ENCODE data around the gene PDCL2.
"Not testable (repeated sequence)": the region's sequence is repeated elsewhere in the genome, so short reads cannot be mapped to it uniquely, and the experiment has no call there.

PDCL2 gene

GRCh38 chr4:55560096-55560495, 31.9 kb downstream of the PDCL2 start:
- H3K36me3 Mint-ChIP-seq (ENCODE audit: low read depth): peaks cover 4% of the 10 kb centered on the region
- peaks cover 4% of the 10 kb centered on the region for H3K9me3 Mint-ChIP-seq
- peaks cover 15% of the 10 kb centered on the region for H3K4me1 Mint-ChIP-seq
- no peak overlapping the region for H3K4me3 Mint-ChIP-seq
- H3K27me3 Mint-ChIP-seq: peaks cover 19% of the 10 kb centered on the region
- ATAC-seq: no peak
- H3K27ac Mint-ChIP-seq: no peak overlapping the region
- DNase-seq: no peak

- Mint-ChIP-seq H3K27ac (no peak overlapping the region), H3K9me3 (peaks cover 4% of the 10 kb centered on the region), H3K4me3 (no peak overlapping the region), H3K27me3 (peaks cover 20% of the 10 kb centered on the region), H3K4me1 (peaks cover 17% of the 10 kb centered on the region), H3K36me3 (ENCODE audit: low read depth) (peaks cover 4% of the 10 kb centered on the region)
- ATAC-seq: no peak
- DNase-seq: no peak
Observed at GRCh38 chr4:55554453-55555030, 37.5 kb downstream of the PDCL2 start.

GRCh38 chr4:55553441-55554201, 38.4 kb downstream of the PDCL2 start:
- peaks cover 25% of the 10 kb centered on the region for H3K4me1 Mint-ChIP-seq
- peaks cover 4% of the 10 kb centered on the region for H3K36me3 Mint-ChIP-seq (ENCODE audit: low read depth)
- no peak overlapping the region for H3K27ac Mint-ChIP-seq
- H3K9me3 Mint-ChIP-seq: peaks cover 4% of the 10 kb centered on the region
- peaks cover 17% of the 10 kb centered on the region for H3K27me3 Mint-ChIP-seq
- no peak overlapping the region for H3K4me3 Mint-ChIP-seq
- DNase-seq (no peak), ATAC-seq (peak; percentile 37)

- not testable (repeated sequence) for H3K27me3 Mint-ChIP-seq; H3K36me3 Mint-ChIP-seq (ENCODE audit: low read depth); DNase-seq; ATAC-seq; H3K27ac Mint-ChIP-seq; H3K4me3 Mint-ChIP-seq; H3K9me3 Mint-ChIP-seq
- peaks cover 39% of the 10 kb centered on the region for H3K4me1 Mint-ChIP-seq
Observed at GRCh38 chr4:55551964-55552363, 40.1 kb downstream of the PDCL2 start.

- Mint-ChIP-seq H3K4me1 (peaks cover 42% of the 10 kb centered on the region), H3K9me3 (no peaks in the 10 kb centered on the region), H3K36me3 (ENCODE audit: low read depth) (no peaks in the 10 kb centered on the region), H3K27me3 (peaks cover 4% of the 10 kb centered on the region), H3K4me3 (peak overlapping the region; percentile 5), H3K27ac (peak overlapping the region; percentile 85)
- DNase-seq (no peak), ATAC-seq (peak; percentile 57)
Observed at GRCh38 chr4:55549888-55550287, 42.2 kb downstream of the PDCL2 start.

- DNase-seq (no peak), ATAC-seq (no peak)
- no peaks in the 10 kb centered on the region for H3K9me3 Mint-ChIP-seq
- no peaks in the 10 kb centered on the region for H3K36me3 Mint-ChIP-seq (ENCODE audit: low read depth)
- H3K4me1 Mint-ChIP-seq: peaks cover 58% of the 10 kb centered on the region
- H3K27ac Mint-ChIP-seq: peak overlapping the region; percentile 42
- H3K4me3 Mint-ChIP-seq: peak overlapping the region; percentile 87
- peaks cover 2% of the 10 kb centered on the region for H3K27me3 Mint-ChIP-seq
Observed at GRCh38 chr4:55547918-55548317, 44.1 kb downstream of the PDCL2 start.

GRCh38 chr4:55547466-55547770, 44.6 kb downstream of the PDCL2 start:
- no peak for ATAC-seq
- H3K4me3 Mint-ChIP-seq: peak overlapping the region; percentile 87

GRCh38 chr4:55546756-55547465, 45.1 kb downstream of the PDCL2 start, which contains the start of gene CLOCK:
Gene CLOCK (minus strand): TSS chr4:55546909. CDS start chr4:55482785, 64,124 bp downstream.
- Mint-ChIP-seq H3K9me3 (no peaks in the 10 kb centered on the region), H3K4me3 (peak within 1 kb of the TSS; percentile 87), H3K27me3 (peaks cover 2% of the 10 kb centered on the region), H3K4me1 (peaks cover 61% of the 10 kb centered on the region), H3K36me3 (ENCODE audit: low read depth) (no peaks in the 10 kb centered on the region), H3K27ac (peak within 1 kb of the TSS; percentile 87)
- DNase-seq (peak; percentile 85), ATAC-seq (peak; percentile 70)

More at GRCh38 chr4:55547466-55547770, 44.6 kb downstream of the PDCL2 start:
- Mint-ChIP-seq H3K36me3 (ENCODE audit: low read depth) (no peaks in the 10 kb centered on the region), H3K9me3 (no peaks in the 10 kb centered on the region), H3K27me3 (peaks cover 2% of the 10 kb centered on the region), H3K4me1 (peaks cover 59% of the 10 kb centered on the region), H3K27ac (peak overlapping the region; percentile 73)
- DNase-seq: no peak

GRCh38 chr4:55546506-55546755, 45.6 kb downstream of the PDCL2 start:
- no peak for DNase-seq
- Mint-ChIP-seq H3K4me3 (peak overlapping the region; percentile 87), H3K4me1 (peaks cover 66% of the 10 kb centered on the region), H3K27ac (peak overlapping the region; percentile 73), H3K36me3 (ENCODE audit: low read depth) (no peaks in the 10 kb centered on the region), H3K9me3 (no peaks in the 10 kb centered on the region), H3K27me3 (peaks cover 2% of the 10 kb centered on the region)
- ATAC-seq: peak; percentile 51

GRCh38 chr4:55545641-55546505, 46.2 kb downstream of the PDCL2 start:
- H3K9me3 Mint-ChIP-seq: no peaks in the 10 kb centered on the region
- H3K4me3 Mint-ChIP-seq: peak overlapping the region; percentile 87
- peaks cover 2% of the 10 kb centered on the region for H3K27me3 Mint-ChIP-seq
- peak; percentile 47 for ATAC-seq
- peak overlapping the region; percentile 87 for H3K27ac Mint-ChIP-seq
- H3K4me1 Mint-ChIP-seq: peaks cover 66% of the 10 kb centered on the region
- peak; percentile 69 for DNase-seq
- no peaks in the 10 kb centered on the region for H3K36me3 Mint-ChIP-seq (ENCODE audit: low read depth)

- Mint-ChIP-seq H3K4me1 (peaks cover 65% of the 10 kb centered on the region), H3K36me3 (ENCODE audit: low read depth) (no peaks in the 10 kb centered on the region), H3K9me3 (no peaks in the 10 kb centered on the region), H3K4me3 (peak overlapping the region; percentile 87), H3K27ac (peak overlapping the region; percentile 87), H3K27me3 (no peaks in the 10 kb centered on the region)
- no peak for DNase-seq
- ATAC-seq: no peak
Observed at GRCh38 chr4:55545151-55545550, 46.9 kb downstream of the PDCL2 start.

GRCh38 chr4:55543858-55544257, 48.2 kb downstream of the PDCL2 start:
- ATAC-seq (no peak), DNase-seq (no peak)
- H3K4me3 Mint-ChIP-seq: peak overlapping the region; percentile 87

GRCh38 chr4:55540271-55540670, 51.8 kb downstream of the PDCL2 start:
- H3K4me3 Mint-ChIP-seq: no peak overlapping the region
- ATAC-seq: no peak
- peaks cover 4% of the 10 kb centered on the region for H3K36me3 Mint-ChIP-seq (ENCODE audit: low read depth)
- no peak overlapping the region for H3K27ac Mint-ChIP-seq
- DNase-seq: no peak
- peaks cover 52% of the 10 kb centered on the region for H3K4me1 Mint-ChIP-seq
- H3K27me3 Mint-ChIP-seq: no peaks in the 10 kb centered on the region
- no peaks in the 10 kb centered on the region for H3K9me3 Mint-ChIP-seq

More at GRCh38 chr4:55543858-55544257, 48.2 kb downstream of the PDCL2 start:
- Mint-ChIP-seq H3K36me3 (ENCODE audit: low read depth) (peaks cover 2% of the 10 kb centered on the region), H3K27ac (peak overlapping the region; percentile 35), H3K27me3 (no peaks in the 10 kb centered on the region), H3K4me1 (peaks cover 56% of the 10 kb centered on the region), H3K9me3 (no peaks in the 10 kb centered on the region)

- H3K4me3 Mint-ChIP-seq: no peak overlapping the region
- H3K27me3 Mint-ChIP-seq: no peaks in the 10 kb centered on the region
- peaks cover 47% of the 10 kb centered on the region for H3K4me1 Mint-ChIP-seq
- H3K36me3 Mint-ChIP-seq (ENCODE audit: low read depth): peaks cover 7% of the 10 kb centered on the region
- H3K9me3 Mint-ChIP-seq: no peaks in the 10 kb centered on the region
- H3K27ac Mint-ChIP-seq: no peak overlapping the region
- ATAC-seq (no peak), DNase-seq (no peak)
Observed at GRCh38 chr4:55539658-55540057, 52.4 kb downstream of the PDCL2 start.

Data from activated naive CD8-positive, alpha-beta T cell treated with anti-CD3 and anti-CD28 coated beads, Interleukin-2, amount 50 U/mL, for 24 hours (primary cell).